GM13977 (cell line): ENCODE data around the gene IPO11.
"Not testable (repeated sequence)": the region's sequence is repeated elsewhere in the genome, so short reads cannot be mapped to it uniquely, and the experiment has no call there.

ENCODE experiments used
- DNase-seq: peaks from one replicate; pipeline ENCODE4 v3.0.0; 2012; ENCODE audit warnings: low spot score
- CTCF ChIP-seq: IDR thresholded peaks from 2 replicates; pipeline ENCODE4 v1.5.1; 2012; ENCODE audit warnings: mild to moderate bottlenecking, control low read depth; ENCODE audit not compliant: insufficient read depth; ENCODE audit errors: extremely low read depth, missing control alignments
- in situ Hi-C: fragments of 300-500 bp; cut with MboI; formaldehyde crosslinking; loops from one replicate; pipeline ENCODE4 v1.12.0; 2022; ENCODE audit warnings: low sequenced_read_pairs, low pct_unique_long_range_greater_than_20kb, mixed read lengths, inconsistent platforms; ENCODE audit not compliant: unreplicated experiment

Gene IPO11

GRCh38 chr5:62617943-62618342 lies 205.4 kb downstream of the IPO11 start:
- in situ Hi-C loops: no loop called here
- no peak for TF ChIP-seq CTCF
- DNase-seq: no peak

- DNase-seq: no peak
- in situ Hi-C loops: no loop called here
- no peak for TF ChIP-seq CTCF
Observed at GRCh38 chr5:62620761-62621160, 208.2 kb downstream of the IPO11 start.

- no peak for DNase-seq
- in situ Hi-C loops: no loop called here
- TF ChIP-seq CTCF: no peak
Observed at GRCh38 chr5:62621280-62621679, 208.7 kb downstream of the IPO11 start.

- in situ Hi-C loops: no loop called here
- DNase-seq: no peak
- no peak for TF ChIP-seq CTCF
Observed at GRCh38 chr5:62623271-62623670, 210.7 kb downstream of the IPO11 start.

- DNase-seq, in situ Hi-C loops: not testable (repeated sequence)
Observed at GRCh38 chr5:62624436-62624835, 211.9 kb downstream of the IPO11 start.

- DNase-seq: no peak
- no peak for TF ChIP-seq CTCF
- in situ Hi-C loops: no loop called here
Observed at GRCh38 chr5:62626534-62626933, 214.0 kb downstream of the IPO11 start.

- TF ChIP-seq CTCF: no peak
- in situ Hi-C loops: no loop called here
- DNase-seq: no peak
Observed at GRCh38 chr5:62627121-62627520, 214.6 kb downstream of the IPO11 start.

GRCh38 chr5:62627901-62628300 lies 215.3 kb downstream of the IPO11 start:
- no peak for TF ChIP-seq CTCF
- in situ Hi-C loops: no loop called here
- DNase-seq: no peak
